B cell (primary cell): ENCODE data around the gene RHEBL1. TPM values are rescaled to one million over a fixed set of nuclear protein-coding genes. Genes with fewer than 3 reads are reported as not detected.

Experiments
- ATAC-seq: fragments of 200-7000 bp; cut with Tn5 transposase; one replicate; pipeline ENCODE4 v1.10.0; 2021; ENCODE audit warnings: low read depth, mild to moderate bottlenecking, moderate number of reproducible peaks, moderate library complexity
- CTCF ChIA-PET: fragments of 350-600 bp; sonication (Branson Sonifier 250); formaldehyde crosslinking; loops from one replicate; lab custom pipeline; 2021; ENCODE audit warnings: antibody characterized with exemption, inconsistent platforms; lab: Charles Lee
- POLR2A ChIA-PET: fragments of 350-600 bp; sonication (Branson Sonifier 250); formaldehyde crosslinking; loops from one replicate; lab custom pipeline; 2021; ENCODE audit warnings: antibody characterized with exemption; lab: Charles Lee
- DNase-seq: peaks from one replicate; pipeline ENCODE4 v3.0.0; 2013
- H2AFZ ChIP-seq: 2 replicates; pipeline ENCODE4 v1.6.1; 2012; ENCODE audit warnings: mild to moderate bottlenecking, low read depth, low read length; ENCODE audit not compliant: insufficient read depth, poor library complexity, severe bottlenecking
- H3K27ac ChIP-seq, 2 donors: 1 replicate in 1 of 2; 2 replicates in 1 of 2; pipeline ENCODE4 v1.5.1; 2012 to 2013; ENCODE audit warnings: low read length in 2 of 2, mild to moderate bottlenecking in 2 of 2, moderate library complexity in 1 of 2
- H3K27me3 ChIP-seq, 4 experiments: fragments of 200-600 bp in 1 of 4; sonication (generic) in 1 of 4; replicated peaks in 1 of 4; 1 replicate in 2 of 4; 2 replicates in 2 of 4; pipeline versions ENCODE4 v1.6.1 to v1.7.0; 2013 to 2016; ENCODE audit warnings: low read length in 3 of 4, mild to moderate bottlenecking in 2 of 4, mixed read lengths in 1 of 4, moderate library complexity in 1 of 4; ENCODE audit not compliant: insufficient read depth in 4 of 4, control insufficient read depth in 3 of 4; ENCODE audit errors: control extremely low read depth in 1 of 4
- H3K36me3 ChIP-seq, 2 experiments: replicated peaks in 1 of 2; 1 replicate in 1 of 2; 2 replicates in 1 of 2; pipeline versions ENCODE4 v1.6.1 to v1.7.1; 2013; ENCODE audit warnings: low read length in 1 of 2; ENCODE audit not compliant: insufficient read depth in 2 of 2, control insufficient read depth in 1 of 2; ENCODE audit errors: control extremely low read depth in 1 of 2, extremely low read depth in 1 of 2
- H3K4me1 ChIP-seq, 2 donors: fragments of 200-600 bp in 1 of 2; sonication (generic) in 1 of 2; 1 replicate in 1 of 2; 2 replicates in 1 of 2; pipeline versions ENCODE4 v1.5.1 to v1.6.1; 2013 to 2017; ENCODE audit warnings: low read length in 2 of 2; ENCODE audit not compliant: control insufficient read depth in 2 of 2, insufficient read depth in 2 of 2
- H3K4me2 ChIP-seq: replicated peaks from 2 replicates; pipeline ENCODE3; 2012; ENCODE audit warnings: mild to moderate bottlenecking, low read depth, low read length; ENCODE audit not compliant: poor library complexity, severe bottlenecking
- H3K4me3 ChIP-seq, 5 experiments: fragments of 200-600 bp in 1 of 5; sonication (generic) in 1 of 5; 1 replicate in 3 of 5; 2 replicates in 2 of 5; pipeline versions ENCODE4 v1.5.1 to v1.7.0; 2011 to 2016; ENCODE audit warnings: low read length in 4 of 5, mild to moderate bottlenecking in 4 of 5, low read depth in 2 of 5, control low read depth in 1 of 5, moderate library complexity in 1 of 5; ENCODE audit not compliant: insufficient read depth in 1 of 5; ENCODE audit errors: control extremely low read depth in 1 of 5, extremely low read depth in 1 of 5
- H3K79me2 ChIP-seq: fragments of 200-600 bp; sonication (generic); one replicate; pipeline ENCODE4 v1.6.0; 2016; ENCODE audit warnings: low read length; ENCODE audit not compliant: control insufficient read depth, insufficient read depth
- H3K9ac ChIP-seq: fragments of 200-600 bp; sonication (generic); 2 replicates; pipeline ENCODE4 v1.6.1; 2017; ENCODE audit warnings: mild to moderate bottlenecking, low read length, moderate library complexity
- H3K9me3 ChIP-seq, 3 donors: one replicate each; pipeline versions ENCODE4 v1.6.1 to v1.7.1; 2013; ENCODE audit warnings: low read length in 2 of 3; ENCODE audit not compliant: control insufficient read depth in 2 of 3, insufficient read depth in 1 of 3; ENCODE audit errors: control extremely low read depth in 1 of 3
- H4K20me1 ChIP-seq: 2 replicates; pipeline ENCODE4 v1.6.0; 2012; ENCODE audit warnings: mild to moderate bottlenecking, low read length; ENCODE audit not compliant: insufficient read depth, control insufficient read depth, poor library complexity, severe bottlenecking
- H3K27ac Mint-ChIP-seq: one replicate; pipeline ENCODE4 v1.8.0; 2021; ENCODE audit warnings: mixed read lengths
- H3K27me3 Mint-ChIP-seq: one replicate; pipeline ENCODE4 v1.8.0; 2021; ENCODE audit warnings: mixed read lengths
- H3K4me1 Mint-ChIP-seq: one replicate; pipeline ENCODE4 v1.8.0; 2021; ENCODE audit warnings: mixed read lengths
- H3K4me3 Mint-ChIP-seq: one replicate; pipeline ENCODE4 v1.8.0; 2021; ENCODE audit warnings: mixed read lengths
- H3K9me3 Mint-ChIP-seq: one replicate; pipeline ENCODE4 v1.8.0; 2022; ENCODE audit warnings: mixed read lengths; ENCODE audit not compliant: insufficient read depth
- EZH2 ChIP-seq: IDR thresholded peaks from 2 replicates; pipeline ENCODE4 v1.6.1; 2012; ENCODE audit warnings: borderline replicate concordance, low read depth, mild to moderate bottlenecking, moderate library complexity, low read length; ENCODE audit not compliant: insufficient read depth, poor library complexity, severe bottlenecking
- WGBS: methylation state at CpG from one replicate; pipeline ENCODE4 v1.1.5; 2013; ENCODE audit warnings: missing lambda C conversion rate; ENCODE audit not compliant: insufficient coverage; 5-methylcytosine and 5-hydroxymethylcytosine counted together
- intact Hi-C: fragments of 100-400 bp; cut with micrococcal nuclease; formaldehyde crosslinking; loops from one replicate; pipeline ENCODE4 v1.10.0; 2022
- polyA plus RNA-seq: library from polyadenylated mRNA; depleted of rRNA; stranded (reverse); fragments of >200 nt; gene quantifications from 2 replicates; pipeline ENCODE4 v1.2.3, GENCODE V29; 2012
- total RNA-seq, 2 donors: library from RNA; stranded (reverse); fragments of 120-200 nt in 1 of 2; gene quantifications; 1 replicate in 1 of 2; 2 replicates in 1 of 2; pipeline versions ENCODE4 v1.2.3 to v1.2.4, GENCODE V29; 2013 to 2022
- TF ChIP-seq, protein P1 (sequence below): fragments of 200-600 bp; IDR thresholded peaks from one replicate; pipeline ENCODE4 v1.8.0; 2022; ENCODE audit warnings: antibody characterized with exemption, mild to moderate bottlenecking

RHEBL1 gene
- total and polyA plus RNA-seq, 2 donors (not counting 1 experiment from before 2014, with no cell fraction given) = 3.0 to 6.1 TPM

- H3K27ac ChIP-seq = no peak within 1 kb of the TSS
- H3K4me3 ChIP-seq = peak within 1 kb of the TSS in 1 of 5 experiments; percentile 9
- Mint-ChIP-seq H3K4me1 (peaks cover 46% of the 10 kb centered on the region), H3K27me3 (peaks cover 45% of the 10 kb centered on the region), H3K4me3 (peak within 1 kb of the TSS; percentile 27), H3K9me3 (no peaks in the 10 kb centered on the region), H3K27ac (peak within 1 kb of the TSS; percentile 20)
- ChIA-PET POLR2A (interaction anchor here (0.6 to 1.8 kb wide), 5 partner anchors 13 to 188 kb away, joined by 3 to 9 read pairs (median 4); partner anchors contain the start of genes RHEBL1 and TUBA1B), CTCF (interaction anchor here (0.6 to 17.6 kb wide), 12 partner anchors 8 to 141 kb away, joined by 3 to 199 read pairs (median 6); partner anchors contain the start of gene LMBR1L)
- DNase-seq (peak; percentile 52), ATAC-seq (no peak)
- peaks cover 12% of the 10 kb centered on the region for H4K20me1 ChIP-seq
- H3K9ac ChIP-seq = peak within 1 kb of the TSS; percentile 16
- peaks cover 0 to 58% (median 39%) of the 10 kb centered on the region in 4 experiments for H3K27me3 ChIP-seq
- H3K4me2 ChIP-seq = peak within 1 kb of the TSS; percentile 66
- 4% methylated on average over 46 of the region's 49 CpGs for WGBS
- H3K36me3 ChIP-seq = peaks cover 0 to 2% of the 10 kb centered on the region in 2 experiments
- H3K79me2 ChIP-seq = no peaks in the 10 kb centered on the region
- H3K9me3 ChIP-seq = peaks cover 0 to 27% (median 0%) of the 10 kb centered on the region in 3 donors
- H3K4me1 ChIP-seq = peaks cover 47 to 49% of the 10 kb centered on the region in 2 donors
- peak within 1 kb of the TSS; percentile 46 for H2AFZ ChIP-seq
- intact Hi-C loops = loop anchor here (10.0 kb wide), 1 partner anchor 250 kb away; the partner anchor contains the start of gene DNAJC22
- TF ChIP-seq, protein P1, sequence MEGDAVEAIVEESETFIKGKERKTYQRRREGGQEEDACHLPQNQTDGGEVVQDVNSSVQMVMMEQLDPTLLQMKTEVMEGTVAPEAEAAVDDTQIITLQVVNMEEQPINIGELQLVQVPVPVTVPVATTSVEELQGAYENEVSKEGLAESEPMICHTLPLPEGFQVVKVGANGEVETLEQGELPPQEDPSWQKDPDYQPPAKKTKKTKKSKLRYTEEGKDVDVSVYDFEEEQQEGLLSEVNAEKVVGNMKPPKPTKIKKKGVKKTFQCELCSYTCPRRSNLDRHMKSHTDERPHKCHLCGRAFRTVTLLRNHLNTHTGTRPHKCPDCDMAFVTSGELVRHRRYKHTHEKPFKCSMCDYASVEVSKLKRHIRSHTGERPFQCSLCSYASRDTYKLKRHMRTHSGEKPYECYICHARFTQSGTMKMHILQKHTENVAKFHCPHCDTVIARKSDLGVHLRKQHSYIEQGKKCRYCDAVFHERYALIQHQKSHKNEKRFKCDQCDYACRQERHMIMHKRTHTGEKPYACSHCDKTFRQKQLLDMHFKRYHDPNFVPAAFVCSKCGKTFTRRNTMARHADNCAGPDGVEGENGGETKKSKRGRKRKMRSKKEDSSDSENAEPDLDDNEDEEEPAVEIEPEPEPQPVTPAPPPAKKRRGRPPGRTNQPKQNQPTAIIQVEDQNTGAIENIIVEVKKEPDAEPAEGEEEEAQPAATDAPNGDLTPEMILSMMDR = no peak
- TF ChIP-seq EZH2 = peak; percentile 73
Observed at GRCh38 chr12:49094160-49094974, 24.6 kb upstream of the RHEBL1 start, which contains the start of gene DHH. DHH (minus strand) TSS chr12:49094801; CDS start chr12:49094512, 289 bp downstream.
